Activated naive CD4-positive, alpha-beta T cell treated with anti-CD3 and anti-CD28 coated beads for 36 hours (primary cell): Measurements from ENCODE around the gene NRARP. TPM values are rescaled to one million over a fixed set of nuclear protein-coding genes. Genes with fewer than 3 reads are reported as not detected.
A peak's percentile ranks its signal among the peaks of the same experiment; 100 is the strongest.
"Not testable (repeated sequence)": the region's sequence is repeated elsewhere in the genome, so short reads cannot be mapped to it uniquely, and the experiment has no call there.

Source experiments
- CTCF ChIA-PET: fragments of 350-600 bp; sonication (Branson Sonifier 250); formaldehyde crosslinking; loops from one replicate; lab custom pipeline; 2021; ENCODE audit warnings: antibody characterized with exemption; lab: Charles Lee
- DNase-seq: peaks from one replicate; pipeline ENCODE4 v3.0.0-alpha.2; 2020
- H3K27ac Mint-ChIP-seq: one replicate; pipeline ENCODE4 v1.8.0; 2021; ENCODE audit warnings: mild to moderate bottlenecking, mixed read lengths
- H3K27me3 Mint-ChIP-seq: one replicate; pipeline ENCODE4 v1.8.0; 2021; ENCODE audit warnings: low read depth, mixed read lengths
- H3K36me3 Mint-ChIP-seq: one replicate; pipeline ENCODE4 v1.8.0; 2021; ENCODE audit warnings: low read depth, mixed read lengths
- H3K4me1 Mint-ChIP-seq: one replicate; pipeline ENCODE4 v1.8.0; 2021; ENCODE audit warnings: low read depth, mixed read lengths
- H3K4me3 Mint-ChIP-seq: one replicate; pipeline ENCODE4 v1.8.0; 2021; ENCODE audit warnings: mild to moderate bottlenecking, moderate library complexity, mixed read lengths
- H3K9me3 Mint-ChIP-seq: one replicate; pipeline ENCODE4 v1.8.0; 2021; ENCODE audit warnings: mixed read lengths
- intact Hi-C: fragments of 100-400 bp; cut with micrococcal nuclease; formaldehyde crosslinking; loops from one replicate; pipeline ENCODE4 v1.15.1; 2023
- total RNA-seq, 2 experiments: library from RNA; stranded (reverse); gene quantifications; one replicate each; pipeline ENCODE4 v1.2.3, GENCODE V29; 2021

Gene NRARP
- 1 to 10 TPM; 1.8 to 2.2 TPM for total RNA-seq

DNA sequence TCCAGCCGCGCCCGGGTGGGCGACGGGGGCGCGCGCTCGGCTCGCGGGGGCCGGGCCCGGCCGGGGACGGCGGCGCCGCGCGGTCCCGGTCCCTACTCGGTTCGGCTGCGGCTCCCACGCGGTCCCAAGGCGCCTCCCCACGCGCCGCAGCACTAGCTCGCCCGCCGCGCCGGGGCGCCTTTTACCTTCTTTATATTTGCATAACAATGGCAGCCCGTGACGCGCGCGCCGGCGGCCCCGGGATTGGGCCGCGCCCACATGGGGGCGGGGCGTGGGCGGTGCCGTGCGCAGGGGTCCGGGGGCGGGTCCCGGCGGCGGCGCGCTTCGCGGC lies at the start of gene NRARP:
Gene NRARP, minus strand, starts transcription at position 154 of the 331 bp plus-strand sequence. CDS start 343 bp downstream, outside the sequence.
- CTCF ChIA-PET: interaction anchor here (0.6 to 1.6 kb wide), 9 partner anchors 15 to 142 kb away, joined by 3 to 8 read pairs (median 5); partner anchors contain the start of genes EXD3 and NOXA1
- Mint-ChIP-seq H3K4me3 (peak within 1 kb of the TSS; percentile 73), H3K27me3 (peaks cover 15% of the 10 kb centered on the region), H3K4me1 (peaks cover 11% of the 10 kb centered on the region), H3K27ac (no peak within 1 kb of the TSS), H3K36me3 (no peaks in the 10 kb centered on the region), H3K9me3 (no peaks in the 10 kb centered on the region)
- intact Hi-C loops: loop anchor here (1.0 to 5.0 kb wide), 2 partner anchors 105 to 235 kb away; no protein-coding TSS in a partner anchor
- peak; percentile 93 for DNase-seq

- Mint-ChIP-seq H3K4me1 (no peaks in the 10 kb centered on the region), H3K27ac (no peak overlapping the region), H3K27me3 (no peaks in the 10 kb centered on the region), H3K4me3 (no peak overlapping the region), H3K36me3 (peaks cover 2% of the 10 kb centered on the region), H3K9me3 (no peaks in the 10 kb centered on the region)
- no peak for DNase-seq
- intact Hi-C loops: no loop called here
- CTCF ChIA-PET: interaction anchor here (0.7 kb wide), 1 partner anchor 32 kb away, joined by 3 read pairs; no protein-coding TSS in a partner anchor
Measured at GRCh38 chr9:137350696-137351584, 48.9 kb upstream of the NRARP start.

- Mint-ChIP-seq H3K4me3 (no peak overlapping the region), H3K9me3 (no peaks in the 10 kb centered on the region), H3K27ac (no peak overlapping the region), H3K36me3 (peaks cover 2% of the 10 kb centered on the region), H3K27me3 (no peaks in the 10 kb centered on the region), H3K4me1 (no peaks in the 10 kb centered on the region)
- CTCF ChIA-PET: no interaction called here
- DNase-seq: no peak
- intact Hi-C loops: no loop called here
Measured at GRCh38 chr9:137349471-137350033, 47.5 kb upstream of the NRARP start.

DNA sequence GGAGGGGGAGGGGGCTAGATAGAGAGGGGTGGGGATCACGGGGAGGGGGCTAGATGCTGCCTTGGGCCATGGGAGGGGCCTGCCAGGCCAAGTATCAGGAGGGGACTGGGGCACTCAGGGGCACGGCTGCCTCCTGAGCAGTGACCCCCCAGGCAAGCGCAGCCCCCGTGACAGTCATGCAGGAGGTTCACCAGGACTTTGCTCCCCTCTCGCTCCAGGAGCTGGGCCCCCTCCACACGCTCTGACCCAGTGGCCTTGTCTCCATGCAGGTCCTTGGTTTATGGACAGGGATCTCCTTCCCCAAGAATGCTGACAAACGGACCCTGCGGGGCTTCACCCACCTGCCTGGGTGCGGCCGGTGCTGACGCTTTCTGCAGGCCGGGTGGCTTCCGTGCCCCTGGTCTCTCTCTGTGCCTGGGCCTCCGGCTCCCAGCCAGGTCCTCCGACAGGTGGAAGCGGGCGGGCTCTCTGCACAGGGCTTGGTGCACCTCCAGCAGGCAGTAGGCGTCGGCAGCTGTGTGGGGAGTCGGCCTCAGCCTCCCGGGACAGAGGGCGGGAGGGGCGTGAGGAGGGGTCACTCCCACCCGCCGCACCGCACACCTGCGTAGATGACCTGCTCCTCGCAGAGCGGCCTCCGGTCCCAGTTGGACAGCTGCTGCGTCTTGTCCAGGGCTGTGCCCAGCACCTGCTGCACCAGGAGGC lies 46.8 kb upstream of the NRARP start:
- H3K27me3 Mint-ChIP-seq: no peaks in the 10 kb centered on the region
- no peak overlapping the region for H3K27ac Mint-ChIP-seq
- H3K9me3 Mint-ChIP-seq: no peaks in the 10 kb centered on the region
- peaks cover 2% of the 10 kb centered on the region for H3K36me3 Mint-ChIP-seq
- DNase-seq: no peak
- CTCF ChIA-PET: no interaction called here
- H3K4me1 Mint-ChIP-seq: no peaks in the 10 kb centered on the region
- intact Hi-C loops: no loop called here
- H3K4me3 Mint-ChIP-seq: no peak overlapping the region

DNA sequence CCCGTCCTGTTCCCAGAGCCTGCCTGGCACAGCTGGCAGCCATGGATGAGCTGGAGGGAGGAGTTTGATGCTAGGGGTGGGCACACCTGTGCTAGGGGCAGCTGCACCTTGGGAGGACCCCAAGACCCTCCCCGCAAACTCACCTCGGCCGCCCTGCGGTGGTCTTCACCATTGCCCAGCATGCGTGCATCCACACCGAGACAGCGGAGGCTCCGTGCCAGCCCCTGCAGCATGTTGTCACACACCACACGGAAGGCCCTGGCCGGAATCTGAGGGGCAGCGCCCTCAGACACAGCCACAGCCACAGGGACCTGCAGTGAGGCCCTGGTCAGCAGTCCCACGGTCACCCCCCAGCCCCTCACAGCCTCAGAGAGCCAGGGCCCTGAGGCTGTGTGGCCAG lies 45.9 kb upstream of the NRARP start:
- H3K4me1 Mint-ChIP-seq: no peaks in the 10 kb centered on the region
- no peaks in the 10 kb centered on the region for H3K9me3 Mint-ChIP-seq
- peaks cover 2% of the 10 kb centered on the region for H3K36me3 Mint-ChIP-seq
- H3K27ac Mint-ChIP-seq: no peak overlapping the region
- H3K27me3 Mint-ChIP-seq: no peaks in the 10 kb centered on the region
- no peak overlapping the region for H3K4me3 Mint-ChIP-seq
- CTCF ChIA-PET: no interaction called here
- intact Hi-C loops: no loop called here
- DNase-seq: no peak

DNA sequence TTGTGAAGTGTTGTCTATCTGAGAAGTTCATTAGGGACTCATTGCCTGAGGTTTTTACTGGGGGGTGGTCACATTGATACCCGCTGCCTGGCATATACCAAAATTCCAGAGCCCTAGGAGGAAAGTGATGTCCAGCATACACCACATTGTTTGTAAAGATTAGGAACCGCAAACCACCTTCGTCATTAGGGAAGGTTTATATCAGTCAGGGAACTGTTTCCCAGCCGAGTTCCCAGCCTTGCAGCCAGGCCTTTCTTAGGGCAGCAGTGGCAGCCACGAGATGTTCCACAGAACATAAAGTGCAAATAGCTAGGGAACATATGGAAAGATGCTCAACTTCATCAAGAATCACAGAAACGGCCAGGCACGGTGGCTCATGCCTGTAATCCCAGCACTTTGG lies 40.4 kb upstream of the NRARP start:
- intact Hi-C loops: no loop called here
- CTCF ChIA-PET: no interaction called here
- peaks cover 2% of the 10 kb centered on the region for H3K36me3 Mint-ChIP-seq
- H3K27ac Mint-ChIP-seq: no peak overlapping the region
- no peaks in the 10 kb centered on the region for H3K27me3 Mint-ChIP-seq
- H3K4me1 Mint-ChIP-seq: no peaks in the 10 kb centered on the region
- H3K4me3 Mint-ChIP-seq: no peak overlapping the region
- DNase-seq: no peak
- no peaks in the 10 kb centered on the region for H3K9me3 Mint-ChIP-seq

DNA sequence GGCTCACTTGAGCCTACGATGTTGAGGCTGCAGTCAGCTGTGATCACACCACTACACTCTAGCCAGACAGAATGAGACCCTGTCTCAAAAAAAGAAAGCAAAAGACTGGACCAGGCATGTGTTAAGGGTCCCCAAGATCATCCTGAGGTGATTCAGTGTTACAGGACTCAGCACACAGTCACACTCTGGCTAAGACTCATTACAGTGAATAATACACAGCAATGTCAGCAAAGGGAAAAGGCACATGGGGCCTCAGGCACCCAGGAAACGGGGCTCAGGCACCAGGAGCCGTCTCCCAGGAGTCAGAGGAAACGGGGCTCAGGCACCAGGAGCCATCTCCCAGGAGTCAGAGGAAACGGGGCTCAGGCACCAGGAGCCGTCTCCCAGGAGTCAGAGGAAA lies 39.2 kb upstream of the NRARP start:
- Mint-ChIP-seq H3K9me3 (peaks cover 6% of the 10 kb centered on the region), H3K4me1 (no peaks in the 10 kb centered on the region), H3K27me3 (no peaks in the 10 kb centered on the region), H3K27ac (no peak overlapping the region), H3K36me3 (no peaks in the 10 kb centered on the region), H3K4me3 (no peak overlapping the region)
- intact Hi-C loops: no loop called here
- CTCF ChIA-PET: no interaction called here
- DNase-seq: no peak

DNA sequence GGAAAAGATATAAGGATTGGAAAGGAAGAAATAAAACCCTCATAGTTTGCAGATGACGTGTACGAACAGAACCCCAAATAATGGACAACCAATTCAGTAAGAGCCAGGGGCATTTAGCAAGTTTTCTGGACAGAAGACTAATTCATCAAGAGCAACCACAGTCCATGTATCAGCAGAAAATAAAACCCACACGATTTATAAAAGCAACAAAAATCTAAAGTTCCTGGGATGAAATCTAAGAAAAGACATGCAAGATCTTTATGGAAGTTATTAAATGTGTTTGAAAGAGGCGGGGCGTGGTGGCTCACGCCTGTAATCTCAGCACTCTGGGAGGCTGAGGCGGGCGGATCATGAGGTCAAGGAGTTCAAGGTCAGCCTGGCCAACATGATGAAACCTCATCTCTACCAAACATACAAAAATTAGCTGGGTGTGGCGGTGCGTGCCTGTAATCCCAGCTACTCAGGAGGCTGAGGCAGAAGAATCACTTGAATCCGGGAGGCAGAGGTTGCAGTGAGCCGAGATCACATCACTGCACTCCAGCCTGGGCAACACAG lies 37.9 kb upstream of the NRARP start:
- H3K27me3 Mint-ChIP-seq, intact Hi-C loops: not testable (repeated sequence)

GRCh38 chr9:137339045-137339907 lies 37.2 kb upstream of the NRARP start:
- no peaks in the 10 kb centered on the region for H3K4me1 Mint-ChIP-seq
- intact Hi-C loops: no loop called here
- no peak overlapping the region for H3K27ac Mint-ChIP-seq
- no peak for DNase-seq
- CTCF ChIA-PET: no interaction called here
- no peak overlapping the region for H3K4me3 Mint-ChIP-seq
- no peaks in the 10 kb centered on the region for H3K36me3 Mint-ChIP-seq
- peaks cover 10% of the 10 kb centered on the region for H3K9me3 Mint-ChIP-seq
- no peaks in the 10 kb centered on the region for H3K27me3 Mint-ChIP-seq

More for the DNA sequence above, 37.9 kb upstream of the NRARP start:
- CTCF ChIA-PET, H3K27ac Mint-ChIP-seq, DNase-seq, H3K36me3 Mint-ChIP-seq, H3K4me1 Mint-ChIP-seq, H3K4me3 Mint-ChIP-seq: not testable (repeated sequence)
- peaks cover 10% of the 10 kb centered on the region for H3K9me3 Mint-ChIP-seq

DNA sequence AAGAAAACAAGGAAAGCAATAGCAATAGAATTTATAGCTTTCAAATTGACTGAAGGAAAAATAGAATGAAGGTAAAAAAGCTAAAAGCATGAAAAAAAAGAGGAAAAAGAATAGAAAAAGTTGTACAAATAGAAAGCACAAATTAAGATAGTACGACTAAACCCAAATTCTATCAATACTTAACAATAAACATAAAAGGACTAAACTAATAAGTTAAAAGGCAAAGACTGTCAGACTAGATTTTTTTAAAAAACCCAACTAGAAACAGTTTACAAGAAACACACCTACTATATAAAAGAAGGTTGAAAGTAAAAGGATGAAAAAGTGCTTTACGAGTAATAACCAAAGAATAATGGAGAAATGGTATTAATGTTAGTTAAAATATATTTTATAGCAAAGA lies 34.7 kb upstream of the NRARP start:
- intact Hi-C loops: no loop called here
- CTCF ChIA-PET: no interaction called here
- Mint-ChIP-seq H3K27ac (no peak overlapping the region), H3K27me3 (no peaks in the 10 kb centered on the region), H3K36me3 (no peaks in the 10 kb centered on the region), H3K4me3 (no peak overlapping the region), H3K4me1 (no peaks in the 10 kb centered on the region), H3K9me3 (peaks cover 10% of the 10 kb centered on the region)
- DNase-seq: no peak

DNA sequence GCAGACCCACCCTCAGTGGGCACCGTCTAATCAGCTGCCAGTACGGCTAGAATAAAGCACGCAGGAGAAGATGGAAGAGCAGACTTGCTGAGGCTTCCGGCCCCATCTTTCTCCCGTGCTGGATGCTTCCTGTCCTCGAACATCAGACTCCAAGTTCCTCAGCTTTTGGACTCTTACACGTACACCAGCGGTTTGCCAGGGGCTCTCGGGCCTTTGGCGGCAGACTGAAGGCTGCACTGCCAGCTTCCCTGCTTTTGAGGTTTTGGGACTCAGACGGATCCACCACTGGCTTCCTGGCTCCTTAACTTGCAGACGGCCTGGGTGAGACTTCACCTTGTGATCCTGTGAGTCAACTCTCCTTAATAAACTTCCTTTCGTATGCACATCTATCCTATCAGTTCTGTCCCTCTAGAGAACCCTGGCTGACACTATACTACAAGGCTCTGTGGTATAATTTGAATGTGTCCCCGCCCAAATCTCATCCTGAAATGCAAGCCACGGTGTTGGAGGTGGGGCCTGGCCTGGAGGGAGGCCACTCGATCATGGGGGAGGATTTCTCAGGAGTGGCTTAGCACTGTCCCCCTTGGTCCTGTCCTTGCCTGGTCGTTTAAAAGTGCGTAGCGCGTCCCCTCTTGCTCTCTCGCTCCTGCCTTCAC lies 31.1 kb upstream of the NRARP start:
- Mint-ChIP-seq H3K27ac (no peak overlapping the region), H3K4me1 (no peaks in the 10 kb centered on the region), H3K36me3 (no peaks in the 10 kb centered on the region), H3K4me3 (no peak overlapping the region), H3K9me3 (peaks cover 13% of the 10 kb centered on the region), H3K27me3 (no peaks in the 10 kb centered on the region)
- CTCF ChIA-PET: no interaction called here
- intact Hi-C loops: no loop called here
- DNase-seq: no peak
